ENCODE data around the gene KLHDC10. TPM values are rescaled to one million over a fixed set of nuclear protein-coding genes. Genes with fewer than 3 reads are reported as not detected.

KLHDC10 gene
- total and polyA plus RNA-seq, 2 donors (not counting 3 experiments of a cell fraction or from before 2014, with no cell fraction given) = 14.9 to 31.3 TPM

DNA sequence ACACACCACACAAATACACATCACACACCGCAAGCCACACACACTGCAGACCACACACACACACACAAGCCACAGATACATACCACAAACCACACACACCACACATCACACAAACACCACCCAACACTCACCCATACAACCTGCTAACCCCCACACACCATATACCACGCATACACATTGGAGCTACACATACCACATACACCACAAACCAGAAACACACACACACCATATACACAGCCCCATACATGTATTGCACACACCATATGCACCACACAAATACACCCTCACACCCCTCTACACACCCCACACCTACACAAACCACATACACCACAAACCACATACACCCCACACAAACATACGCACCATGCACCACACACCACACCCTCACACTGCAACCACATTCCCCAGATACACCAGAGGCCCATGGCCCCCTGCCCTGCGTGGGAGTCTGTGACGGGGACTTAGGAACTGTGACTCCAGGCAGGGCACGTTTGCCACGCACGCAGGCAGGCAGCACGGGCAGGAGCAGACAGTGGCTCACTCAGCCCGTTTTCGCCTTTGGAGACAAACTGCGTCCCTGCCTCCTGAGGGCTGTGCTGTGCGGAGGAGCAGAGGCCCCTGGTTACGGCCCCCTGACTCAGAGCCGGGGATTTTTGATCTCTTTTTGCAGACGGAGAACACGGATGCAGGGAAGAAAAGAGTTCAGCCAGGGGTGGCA, 82.3 kb downstream of the KLHDC10 start:
- H3K9ac ChIP-seq (replicated peaks; ENCODE audit: extremely low read depth, insufficient read depth, low read length) = no peak overlapping the region
- dilution Hi-C loops (cut with MboI; ENCODE audit: extremely low pct_ligation_motif_present, low sequenced_read_pairs) (no loop called here), intact Hi-C loops (cut with micrococcal nuclease) (no loop called here)
- H3K9me3 ChIP-seq (replicated peaks; ENCODE audit: control insufficient read depth, insufficient read depth, low read length) = no peaks in the 10 kb centered on the region
- no peaks in the 10 kb centered on the region for H3K79me2 ChIP-seq (ENCODE audit: control insufficient read depth, insufficient read depth, low read length)
- no peaks in the 10 kb centered on the region for H3K9me1 ChIP-seq (replicated peaks; ENCODE audit: control insufficient read depth, extremely low read depth, insufficient read depth, low read length)
- no peak overlapping the region for H2AFZ ChIP-seq (ENCODE audit: low read depth, low read length)
- FAIRE-seq (no peak), DNase-seq (ENCODE audit: low read depth, low spot score) (no peak)
- no TSS peak for BruUV-seq (replicated peaks)
- H3K27me3 ChIP-seq (ENCODE audit: control insufficient read depth in 2 of 2, insufficient read depth in 2 of 2, low read length in 2 of 2) = no peaks in the 10 kb centered on the region
- no peak overlapping the region for H3K4me3 ChIP-seq (replicated peaks in 1 of 3; ENCODE audit: insufficient read depth in 1 of 3, low read depth in 1 of 3, low read length in 3 of 3)
- no peak overlapping the region for H3K4me2 ChIP-seq (ENCODE audit: insufficient read depth, low read length)
- no peaks in the 10 kb centered on the region for H4K20me1 ChIP-seq (replicated peaks; ENCODE audit: control insufficient read depth, extremely low read depth, insufficient read depth, low read length)
- TF ChIP-seq EZH2 (IDR thresholded peaks at IDR 0.05; ENCODE audit: borderline replicate concordance, low read depth, low read length, severe bottlenecking) = no peak
- TF ChIP-seq FOS (IDR thresholded peaks at IDR 0.05; ENCODE audit: borderline replicate concordance, insufficient read depth, low read length) = no peak
- no peak for TF ChIP-seq POLR2A (IDR thresholded peaks at IDR 0.05; ENCODE audit: low read depth, low read length)
- TF ChIP-seq, protein P1, sequence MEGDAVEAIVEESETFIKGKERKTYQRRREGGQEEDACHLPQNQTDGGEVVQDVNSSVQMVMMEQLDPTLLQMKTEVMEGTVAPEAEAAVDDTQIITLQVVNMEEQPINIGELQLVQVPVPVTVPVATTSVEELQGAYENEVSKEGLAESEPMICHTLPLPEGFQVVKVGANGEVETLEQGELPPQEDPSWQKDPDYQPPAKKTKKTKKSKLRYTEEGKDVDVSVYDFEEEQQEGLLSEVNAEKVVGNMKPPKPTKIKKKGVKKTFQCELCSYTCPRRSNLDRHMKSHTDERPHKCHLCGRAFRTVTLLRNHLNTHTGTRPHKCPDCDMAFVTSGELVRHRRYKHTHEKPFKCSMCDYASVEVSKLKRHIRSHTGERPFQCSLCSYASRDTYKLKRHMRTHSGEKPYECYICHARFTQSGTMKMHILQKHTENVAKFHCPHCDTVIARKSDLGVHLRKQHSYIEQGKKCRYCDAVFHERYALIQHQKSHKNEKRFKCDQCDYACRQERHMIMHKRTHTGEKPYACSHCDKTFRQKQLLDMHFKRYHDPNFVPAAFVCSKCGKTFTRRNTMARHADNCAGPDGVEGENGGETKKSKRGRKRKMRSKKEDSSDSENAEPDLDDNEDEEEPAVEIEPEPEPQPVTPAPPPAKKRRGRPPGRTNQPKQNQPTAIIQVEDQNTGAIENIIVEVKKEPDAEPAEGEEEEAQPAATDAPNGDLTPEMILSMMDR (IDR thresholded peaks at IDR 0.05; ENCODE audit: extremely low read depth in 1 of 2, insufficient read depth in 1 of 2, low read depth in 1 of 2, low read length in 2 of 2) = no peak
- TF ChIP-seq, protein P2, sequence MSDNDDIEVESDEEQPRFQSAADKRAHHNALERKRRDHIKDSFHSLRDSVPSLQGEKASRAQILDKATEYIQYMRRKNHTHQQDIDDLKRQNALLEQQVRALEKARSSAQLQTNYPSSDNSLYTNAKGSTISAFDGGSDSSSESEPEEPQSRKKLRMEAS (IDR thresholded peaks at IDR 0.05; ENCODE audit: insufficient read depth, insufficient read length) = no peak
- no peak for TF ChIP-seq POLR2AphosphoS5 (IDR thresholded peaks at IDR 0.05; ENCODE audit: insufficient read depth, low read depth, low read length)
- no peak for TF ChIP-seq MYC (IDR thresholded peaks at IDR 0.05; ENCODE audit: low read depth, low read length)
- TF ChIP-seq GATA2 (IDR thresholded peaks at IDR 0.05; ENCODE audit: insufficient read depth, insufficient read length, low read depth, low read length) = no peak
- no peak for TF ChIP-seq JUN (IDR thresholded peaks at IDR 0.05; ENCODE audit: borderline replicate concordance, insufficient read depth, insufficient read length, low read depth)
- POLR2A ChIA-PET = no interaction called here
- CTCF ChIA-PET = no interaction called here
- peaks cover 2% of the 10 kb centered on the region for H3K4me1 ChIP-seq (ENCODE audit: control insufficient read depth, extremely low read depth, insufficient read depth, low read length)
- no peak overlapping the region for H3K27ac ChIP-seq (ENCODE audit: insufficient read depth, low read depth, low read length)
- no peaks in the 10 kb centered on the region for H3K36me3 ChIP-seq (ENCODE audit: control insufficient read depth in 2 of 2, extremely low read depth in 1 of 2, insufficient read depth in 2 of 2, low read length in 2 of 2)

Measured in endothelial cell of umbilical vein (primary cell).